GM21786 (cell line): ENCODE measurements around the gene ZNF761.
"Not testable (repeated sequence)": the region's sequence is repeated elsewhere in the genome, so short reads cannot be mapped to it uniquely, and the experiment has no call there.

Experiments used
- ATAC-seq: cut with Tn5 transposase; IDR thresholded peaks from one replicate; pipeline ENCODE4 v1.9.1; 2021; ENCODE audit not compliant: unreplicated experiment

Gene ZNF761

DNA sequence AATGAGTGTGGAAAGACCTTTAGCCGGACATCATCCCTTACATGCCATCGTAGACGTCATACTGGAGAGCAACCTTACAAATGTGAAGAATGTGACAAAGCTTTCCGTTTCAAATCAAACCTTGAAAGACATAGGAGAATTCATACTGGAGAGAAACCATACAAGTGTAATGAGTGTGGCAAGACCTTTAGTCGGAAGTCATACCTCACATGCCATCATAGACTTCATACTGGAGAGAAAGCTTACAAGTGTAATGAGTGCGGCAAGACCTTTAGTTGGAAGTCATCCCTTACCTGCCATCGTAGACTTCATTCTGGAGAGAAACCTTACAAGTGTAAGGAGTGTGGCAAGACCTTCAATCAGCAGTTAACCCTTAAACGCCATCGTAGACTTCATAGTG, 24.0 kb downstream of the ZNF761 start:
- ATAC-seq = no peak

DNA sequence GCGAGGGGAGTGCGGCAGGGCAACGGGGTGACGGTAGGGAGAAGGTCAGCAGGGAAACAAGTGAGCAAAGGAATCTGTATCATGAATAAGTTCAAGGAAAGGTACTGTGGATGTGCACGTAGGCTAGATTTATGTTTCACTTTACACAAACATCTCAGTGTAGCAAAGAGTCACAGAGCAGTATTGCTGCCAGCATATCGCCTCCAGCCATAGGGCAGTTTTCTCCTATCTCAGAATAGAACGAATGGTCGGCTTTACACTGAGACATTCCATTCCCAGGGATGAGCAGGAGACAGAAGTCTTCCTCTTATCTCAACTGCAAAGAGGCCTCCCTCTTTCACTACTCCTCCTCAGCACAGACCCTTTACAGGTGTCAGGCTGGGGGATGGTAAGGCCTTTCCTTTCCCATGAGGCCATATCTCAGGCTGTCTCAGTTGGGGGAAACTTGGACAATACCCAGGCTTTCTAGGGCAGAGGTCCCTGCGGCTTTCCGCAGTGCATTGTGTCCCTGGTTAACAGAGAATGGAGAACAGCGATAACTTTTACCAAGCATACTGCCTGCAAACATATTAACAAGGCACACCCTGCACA, 28.4 kb downstream of the ZNF761 start:
- ATAC-seq = not testable (repeated sequence)

DNA sequence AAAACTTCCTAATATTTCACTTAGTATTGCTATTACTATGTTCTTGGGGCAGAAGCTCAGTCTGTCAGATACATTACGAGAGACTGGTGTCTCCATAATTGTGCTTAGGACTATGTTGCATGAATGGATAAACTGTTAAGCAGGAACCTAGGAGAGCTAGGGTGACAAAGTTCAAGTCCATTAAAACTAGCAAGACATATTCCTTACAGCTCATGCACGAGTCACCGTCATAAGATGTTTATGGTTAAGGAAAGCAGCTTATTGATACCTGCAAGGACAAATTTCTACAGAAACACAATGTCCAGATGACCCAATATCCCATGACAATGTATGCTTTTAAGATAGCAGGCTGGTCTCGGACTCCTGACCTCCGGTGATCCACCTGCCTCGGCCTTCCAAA, 30.1 kb downstream of the ZNF761 start:
- ATAC-seq = no peak

DNA sequence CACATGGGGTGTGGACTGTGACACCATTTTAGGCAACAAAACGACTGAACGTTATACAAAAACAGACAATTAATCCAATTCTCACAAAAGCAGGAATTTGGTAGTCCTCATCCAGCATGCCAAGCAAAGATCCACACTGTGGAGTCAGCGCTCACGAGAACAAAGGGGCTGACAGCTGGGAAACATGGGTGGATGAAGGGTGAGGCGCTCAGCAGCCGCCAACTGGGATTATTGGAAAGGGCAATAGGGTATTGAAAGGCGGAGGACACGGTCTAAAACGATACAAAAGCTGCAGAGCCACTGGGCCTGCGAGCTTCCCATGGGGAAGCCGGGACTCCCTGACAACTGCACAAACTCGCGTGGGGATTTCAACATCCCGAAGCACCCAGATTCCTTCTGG, 31.1 kb downstream of the ZNF761 start:
- ATAC-seq = no peak

DNA sequence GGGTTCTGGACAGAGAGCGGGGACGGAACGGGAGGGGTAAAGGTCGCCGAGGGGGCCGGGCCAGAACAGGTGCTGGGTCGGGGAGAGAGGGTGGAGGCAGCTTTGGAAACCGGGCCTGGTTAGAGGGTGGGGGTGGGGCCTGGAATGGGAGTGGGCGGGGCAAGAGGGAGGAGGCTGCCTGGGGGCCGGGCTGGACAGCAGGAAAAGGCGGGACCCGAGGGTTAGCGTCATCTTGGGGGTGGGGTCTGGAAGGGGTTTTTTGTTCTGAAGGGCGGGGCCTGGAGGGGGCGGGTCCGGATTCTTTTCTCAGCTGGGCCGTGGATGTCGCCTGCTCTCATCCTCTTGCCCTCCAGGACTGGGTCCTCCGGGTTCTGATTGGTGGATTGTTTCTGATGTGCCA, 31.5 kb downstream of the ZNF761 start:
- ATAC-seq = no peak

DNA sequence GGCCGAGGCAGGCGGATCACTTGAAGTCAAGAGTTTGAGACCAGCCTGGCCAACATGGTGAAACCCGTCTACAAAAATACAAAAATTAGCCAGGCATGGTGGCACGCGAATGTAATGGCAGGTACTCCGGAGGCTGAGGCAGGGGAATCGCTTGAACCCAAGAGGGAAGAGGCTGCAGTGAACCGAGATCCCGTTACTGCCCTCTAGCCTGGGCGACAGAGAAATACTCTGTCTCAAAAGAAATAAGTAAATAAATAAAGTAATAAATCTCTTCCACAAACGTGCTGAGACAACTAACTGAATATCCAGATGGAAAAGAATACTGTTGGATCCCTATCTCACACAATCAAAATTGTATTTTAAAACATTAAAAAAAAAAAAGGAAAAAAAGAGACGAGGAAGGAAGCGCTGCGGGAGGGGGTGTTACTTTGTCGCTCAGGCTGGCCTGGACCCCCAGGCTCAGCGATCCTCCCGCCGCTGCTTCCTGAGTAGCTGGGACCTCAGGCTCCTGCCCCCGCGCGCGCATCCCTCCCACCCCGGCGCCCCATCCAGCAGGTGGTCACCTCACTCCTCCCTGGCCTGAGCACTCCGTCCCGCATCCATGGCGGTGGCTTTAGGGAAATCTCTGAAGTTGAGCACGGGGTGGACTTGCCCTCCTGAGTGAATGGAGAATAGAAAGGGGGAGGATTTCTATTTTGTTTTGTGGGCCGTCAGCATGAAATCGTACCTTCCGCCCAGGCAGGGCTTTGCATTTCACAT, 35.1 kb downstream of the ZNF761 start:
- ATAC-seq = no peak

DNA sequence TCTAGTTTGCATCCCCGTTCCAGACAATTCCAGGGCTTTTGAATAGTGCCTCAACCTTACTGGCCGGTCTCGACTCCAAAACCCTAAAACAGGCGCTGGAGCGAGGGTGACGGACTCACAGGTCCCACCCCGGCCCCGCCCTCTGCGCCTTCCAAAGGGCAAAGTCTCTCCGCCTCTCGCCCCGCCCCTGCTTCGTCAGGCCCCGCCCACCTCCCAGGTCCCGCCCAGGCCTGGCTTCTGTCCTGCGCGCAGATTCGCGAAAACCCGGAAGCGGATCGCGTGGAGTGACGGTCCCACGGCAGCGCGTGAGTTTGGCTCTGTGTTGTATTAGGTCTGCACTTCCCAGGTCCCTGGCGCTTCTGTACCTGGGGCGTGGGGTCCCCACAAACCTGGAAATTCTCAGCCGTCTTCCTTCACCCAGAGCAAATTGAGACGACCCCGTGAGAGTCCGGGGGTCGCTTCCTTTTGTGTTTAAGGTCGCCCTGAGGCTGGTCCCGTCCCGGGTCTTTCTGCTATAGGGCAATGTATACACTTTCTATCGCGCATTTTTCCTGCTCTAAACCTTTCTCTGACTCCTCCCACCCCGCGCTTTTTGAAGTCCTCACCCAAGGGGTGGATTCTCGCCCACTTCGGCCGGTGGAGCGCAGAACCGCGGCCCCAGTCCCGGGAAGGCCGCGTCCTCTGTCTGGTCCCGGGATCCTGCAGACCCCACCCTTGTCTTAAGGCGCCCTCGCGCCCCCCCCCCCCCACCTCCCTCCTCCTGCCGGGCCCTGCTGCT, 35.9 kb downstream of the ZNF761 start, which contains the start of gene ZNF813:
ZNF813 (plus strand) TSS at position 249 of the 778 bp plus-strand sequence. CDS start 16,090 bp downstream, outside the sequence.
- ATAC-seq = no peak

DNA sequence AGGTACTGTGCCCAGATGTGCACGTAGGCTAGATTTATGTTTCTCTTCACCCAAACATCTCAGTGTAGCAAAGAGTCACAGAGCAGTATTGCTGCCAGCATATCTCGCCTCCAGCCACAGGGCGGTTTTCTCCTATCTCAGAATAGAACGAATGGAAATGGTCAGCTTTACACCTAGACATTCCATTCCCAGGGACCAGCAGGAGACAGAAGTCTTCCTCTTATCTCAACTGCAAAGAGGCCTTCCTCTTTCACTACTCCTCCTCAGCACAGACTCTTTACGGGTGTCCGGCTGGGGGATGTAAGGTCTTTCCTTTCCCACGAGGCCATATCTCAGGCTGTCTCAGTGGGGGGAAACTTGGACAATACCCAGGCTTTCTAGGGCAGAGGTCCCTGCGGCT, 36.8 kb downstream of the ZNF761 start:
- not testable (repeated sequence) for ATAC-seq

DNA sequence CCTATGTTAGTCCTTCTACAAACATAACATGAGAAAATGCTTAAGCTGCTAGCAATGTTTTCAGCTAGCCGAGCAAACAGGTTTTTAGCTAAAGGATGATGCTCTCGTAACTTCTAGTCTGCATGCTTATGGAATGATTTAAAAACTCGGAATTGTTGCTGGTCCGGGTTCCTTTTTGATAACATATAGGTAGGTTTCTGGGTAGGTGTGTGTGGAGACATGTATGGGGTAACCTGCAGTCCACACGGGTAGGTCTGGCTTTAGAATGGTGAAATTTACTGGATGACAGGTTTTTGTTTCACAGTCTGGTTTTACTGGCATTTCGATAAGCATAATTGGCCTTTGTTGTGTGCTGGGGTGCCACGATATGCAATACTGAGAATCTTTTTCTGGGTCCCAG, 40.1 kb downstream of the ZNF761 start:
- ATAC-seq = no peak

DNA sequence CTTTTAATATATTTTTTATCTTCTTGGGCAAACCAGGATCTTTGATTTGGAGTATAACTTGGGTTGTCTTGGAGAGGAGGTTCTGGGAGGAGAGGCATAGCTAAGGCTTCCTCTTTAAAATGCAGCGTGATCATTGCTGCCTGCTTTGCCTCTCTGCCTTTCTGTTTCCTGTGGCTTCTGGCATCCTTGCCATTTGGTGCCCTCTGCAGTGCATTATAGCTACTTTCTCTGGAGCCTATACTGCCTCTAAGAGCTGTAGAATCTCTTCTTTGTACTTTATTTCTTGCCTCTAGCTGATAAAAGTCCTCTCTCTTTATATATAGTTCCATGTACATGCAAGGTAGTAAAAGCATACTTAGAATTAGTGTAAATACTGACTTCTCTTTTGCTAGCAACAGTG, 43.0 kb downstream of the ZNF761 start:
- not testable (repeated sequence) for ATAC-seq

DNA sequence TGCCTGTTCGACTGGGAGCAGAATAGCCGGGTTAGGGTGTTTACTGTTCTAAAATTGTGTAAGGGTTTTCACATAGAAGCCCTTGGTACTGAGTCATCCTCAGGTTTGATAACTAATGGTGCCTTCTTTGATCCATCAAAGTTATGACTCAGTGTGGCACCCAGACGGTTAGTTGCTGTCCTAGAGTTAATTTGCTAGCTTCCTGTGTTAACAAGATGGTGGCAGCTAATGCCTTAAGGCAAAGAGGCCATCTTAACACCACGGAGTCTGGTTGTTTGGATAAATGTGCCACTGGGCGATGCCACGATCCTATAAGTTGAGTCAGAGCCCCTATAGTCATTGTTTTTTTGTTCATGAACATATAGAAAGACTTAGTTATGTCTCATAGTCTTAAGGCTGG, 43.7 kb downstream of the ZNF761 start:
- not testable (repeated sequence) for ATAC-seq

DNA sequence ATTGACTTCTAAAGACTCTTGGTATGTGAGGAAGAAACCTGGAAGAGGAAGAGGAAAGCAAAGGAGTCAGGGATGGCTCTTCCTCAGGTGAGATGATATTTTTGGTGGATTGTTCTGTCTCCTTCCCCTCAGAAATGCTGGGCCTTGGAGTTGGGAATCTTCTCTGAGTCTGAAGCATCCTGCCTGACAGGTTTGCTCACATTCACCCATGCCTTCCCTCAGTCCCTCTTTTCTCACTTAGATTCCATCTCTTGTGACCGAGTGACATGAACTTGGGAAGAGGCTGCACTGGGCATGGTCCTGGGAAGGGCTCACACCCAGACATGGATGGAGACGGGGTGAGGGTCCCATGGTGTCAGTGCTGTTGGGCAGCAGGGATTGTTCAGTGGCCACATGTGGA, 52.0 kb downstream of the ZNF761 start:
- not testable (repeated sequence) for ATAC-seq

DNA sequence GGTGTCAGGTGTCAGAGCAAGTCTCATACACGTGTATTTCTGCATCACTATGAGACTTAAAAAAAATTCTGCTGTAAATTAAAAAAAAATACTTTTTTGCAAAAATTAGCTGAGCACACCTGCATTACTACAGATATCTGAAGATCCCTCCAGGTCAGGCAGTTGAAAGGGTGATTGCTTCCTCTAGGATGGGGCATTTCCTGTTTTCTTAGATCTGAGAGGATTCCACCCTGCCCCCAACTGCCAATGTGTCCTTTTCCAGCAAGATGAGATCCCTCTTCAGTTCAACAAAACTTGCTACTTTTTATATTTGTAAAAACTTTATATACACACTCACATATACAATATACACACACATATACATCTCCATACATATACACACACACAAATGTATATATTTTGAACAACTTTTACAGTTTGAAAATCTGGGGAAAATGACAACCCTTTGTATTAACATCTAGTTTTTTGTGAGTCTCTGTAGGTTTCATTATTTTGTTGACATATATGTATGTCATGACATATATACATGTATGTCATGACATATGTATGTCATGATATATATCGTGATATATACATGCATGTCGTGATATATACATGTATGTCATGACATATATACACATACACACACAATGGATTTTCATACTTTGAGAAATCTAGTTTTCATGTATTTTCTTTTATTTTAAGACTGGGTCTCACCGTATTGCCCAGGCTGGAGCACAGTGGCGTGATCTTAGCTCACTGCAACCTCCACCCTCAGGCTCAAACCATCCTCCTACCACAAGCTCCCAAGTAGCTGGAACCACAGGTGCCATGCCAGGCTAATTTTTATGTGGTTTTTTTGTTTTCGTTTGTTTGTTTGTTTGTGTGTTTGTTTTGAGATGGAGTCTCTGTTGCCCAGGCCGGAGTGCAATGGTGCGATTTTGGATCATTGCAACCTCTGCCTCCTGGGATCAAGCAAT, 53.5 kb downstream of the ZNF761 start:
- no peak for ATAC-seq

DNA sequence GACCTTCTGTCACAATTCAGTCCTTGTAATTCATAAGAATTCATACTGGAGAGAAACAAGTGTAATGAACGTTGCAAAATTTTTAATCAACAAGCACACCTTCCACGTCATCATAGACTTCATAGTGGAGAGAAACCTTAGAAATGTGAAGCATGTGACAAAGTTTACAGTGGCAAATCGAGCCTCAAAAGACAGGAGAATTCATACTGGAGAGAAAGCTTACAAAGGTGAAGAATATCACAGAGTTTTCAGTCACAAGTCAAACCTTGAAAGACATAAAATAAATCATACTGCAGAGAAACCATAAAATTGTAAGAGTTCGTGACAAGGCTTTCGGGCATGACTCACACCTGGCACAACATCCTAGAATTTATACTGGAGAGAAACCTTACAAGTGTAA, 60.4 kb downstream of the ZNF761 start:
- no peak for ATAC-seq

DNA sequence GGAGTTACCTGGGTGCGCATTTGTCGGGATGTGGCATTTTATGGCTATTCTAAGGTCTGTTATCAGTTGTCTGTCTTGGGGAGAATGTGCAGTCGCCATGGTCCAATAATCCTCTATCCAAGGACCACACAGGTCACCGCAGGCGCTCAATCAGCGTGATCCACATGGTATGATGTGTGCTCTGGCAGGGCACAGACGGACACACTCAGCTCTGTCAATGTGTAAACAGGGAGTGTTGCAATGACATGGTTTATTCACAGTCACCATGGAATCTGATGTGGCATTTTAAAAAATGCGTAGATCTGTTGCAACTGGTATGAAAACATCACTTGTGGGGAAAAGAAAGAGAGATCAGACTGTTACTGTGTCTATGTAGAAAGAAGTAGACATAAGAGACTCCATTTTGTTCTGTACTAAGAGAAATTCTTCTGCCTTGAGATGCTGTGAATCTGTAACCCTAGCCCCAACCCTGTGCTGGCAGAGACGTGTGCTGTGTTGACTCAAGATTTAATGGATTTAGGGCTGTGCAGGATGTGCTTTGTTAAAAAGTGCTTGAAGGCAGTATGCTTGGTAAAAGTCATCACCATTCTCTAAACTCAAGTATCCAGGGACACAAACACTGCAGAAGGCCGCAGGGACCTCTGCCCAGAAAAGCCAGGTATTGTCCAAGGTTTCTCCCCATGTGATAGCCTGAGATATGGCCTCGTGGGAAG, 65.7 kb downstream of the ZNF761 start:
- ATAC-seq = not testable (repeated sequence)

DNA sequence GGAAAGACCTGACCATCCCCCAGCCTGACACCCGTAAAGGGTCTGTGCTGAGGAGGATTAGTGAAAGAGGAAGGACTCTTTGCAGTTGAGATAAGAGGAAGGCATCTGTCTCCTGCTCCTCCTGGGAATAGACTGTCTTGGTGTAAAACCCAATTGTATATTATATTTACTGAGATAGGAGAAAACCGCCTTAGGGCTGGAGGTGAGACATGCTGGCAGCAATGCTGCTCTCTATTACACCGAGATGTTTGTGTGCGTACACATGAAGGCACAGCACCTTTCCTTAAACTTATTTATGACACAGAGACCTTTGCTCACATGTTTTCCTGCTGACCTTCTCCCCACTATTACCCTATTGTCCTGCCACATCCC, 66.2 kb downstream of the ZNF761 start:
- ATAC-seq = not testable (repeated sequence)

DNA sequence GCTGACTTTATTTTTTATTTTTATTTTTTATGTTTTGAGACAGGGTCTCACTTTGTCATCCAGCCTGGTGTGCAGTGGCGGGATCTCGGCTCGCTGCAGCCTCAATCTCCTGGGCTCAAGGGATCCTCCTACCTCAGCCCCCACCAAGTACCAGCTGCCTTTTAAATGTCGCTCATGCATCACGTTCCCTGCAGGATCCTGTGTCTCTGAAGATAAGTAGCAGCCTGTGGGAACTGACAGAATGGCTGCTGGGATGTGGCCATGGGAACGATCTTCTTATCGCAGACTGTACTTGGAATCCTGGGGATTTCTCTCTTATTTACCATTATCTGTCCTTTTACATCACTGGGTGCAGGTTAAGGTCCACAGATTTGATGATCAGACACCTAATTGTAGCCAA, 71.4 kb downstream of the ZNF761 start:
- ATAC-seq = not testable (repeated sequence)

DNA sequence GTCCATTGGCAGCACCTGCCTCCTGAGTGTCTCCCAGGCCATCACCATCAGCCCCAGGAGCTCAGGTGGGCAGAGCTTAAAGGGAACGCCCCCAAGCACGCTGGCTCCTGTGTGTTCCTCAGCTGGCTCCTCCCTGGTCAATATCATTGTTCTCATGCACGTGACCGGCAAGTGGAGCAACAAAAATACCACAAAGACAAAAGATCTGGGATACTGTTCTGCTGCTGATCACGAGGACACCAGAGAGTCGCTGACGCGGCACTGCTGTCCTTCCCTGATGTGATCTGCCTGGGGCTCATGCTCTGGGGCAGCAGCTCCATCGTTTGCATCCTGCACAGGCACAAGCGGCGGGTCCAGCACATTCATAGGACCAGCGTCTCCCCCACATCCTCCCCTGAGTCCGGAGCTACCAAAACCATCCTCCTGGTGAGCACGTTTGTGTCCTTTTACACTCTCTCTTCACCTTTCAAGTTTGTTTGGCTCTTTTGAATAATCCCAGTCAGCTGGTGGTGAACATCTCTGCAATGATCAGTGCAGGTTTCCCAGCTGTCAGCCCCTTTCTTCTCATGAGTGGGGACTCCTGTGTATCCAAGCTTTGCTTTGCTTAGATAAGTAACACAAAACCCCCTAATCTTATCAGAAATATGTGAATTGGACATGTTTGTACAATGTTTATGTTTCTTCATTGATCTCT, 72.0 kb downstream of the ZNF761 start:
- not testable (repeated sequence) for ATAC-seq

DNA sequence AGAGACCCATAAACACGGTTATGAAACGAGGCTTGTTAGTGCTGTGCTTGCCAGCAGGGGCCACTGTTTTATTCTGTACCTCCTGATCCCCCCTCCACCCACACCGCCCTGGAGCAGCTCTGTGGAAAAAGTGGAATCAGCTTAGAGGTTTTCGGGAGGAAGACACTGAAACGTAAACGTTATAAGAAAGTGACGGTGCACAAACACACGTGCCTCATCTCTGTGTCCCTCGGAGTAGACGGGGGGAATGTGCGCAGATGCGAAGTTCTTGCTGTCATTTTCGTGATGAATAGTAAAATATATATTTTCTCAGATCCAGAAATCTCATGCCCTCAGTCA, 72.5 kb downstream of the ZNF761 start:
- not testable (repeated sequence) for ATAC-seq

DNA sequence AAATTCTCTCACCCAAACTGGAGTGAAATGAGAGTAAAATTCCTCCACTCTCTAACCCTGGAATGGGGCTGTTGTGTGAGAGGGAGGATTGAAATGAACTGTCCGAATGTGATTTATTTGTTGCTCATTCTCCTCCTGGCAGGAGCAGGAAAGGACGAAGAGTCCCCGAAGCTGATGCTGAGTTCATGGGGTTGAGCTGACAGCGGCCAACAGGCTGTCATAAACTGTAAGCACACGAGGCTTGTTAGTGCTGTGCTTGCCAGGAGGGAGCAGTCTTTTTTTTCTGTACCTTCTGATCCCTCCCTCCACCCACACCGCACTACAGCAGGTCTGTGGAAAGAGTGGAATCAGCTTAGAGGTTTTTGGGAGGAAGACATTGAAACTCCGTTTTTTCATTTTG, 73.1 kb downstream of the ZNF761 start:
- no peak for ATAC-seq
